Activated CD4-positive, alpha-beta T cell treated with anti-CD3 and anti-CD28 coated beads for 24 hours (primary cell): ENCODE measurements around the gene TMEM255B.

ENCODE experiments used
- DNase-seq, 2 donors: peaks; one replicate each; pipeline ENCODE4 v3.0.0-alpha.2; 2020; ENCODE audit warnings: low read depth in 2 of 2

TMEM255B gene

DNA sequence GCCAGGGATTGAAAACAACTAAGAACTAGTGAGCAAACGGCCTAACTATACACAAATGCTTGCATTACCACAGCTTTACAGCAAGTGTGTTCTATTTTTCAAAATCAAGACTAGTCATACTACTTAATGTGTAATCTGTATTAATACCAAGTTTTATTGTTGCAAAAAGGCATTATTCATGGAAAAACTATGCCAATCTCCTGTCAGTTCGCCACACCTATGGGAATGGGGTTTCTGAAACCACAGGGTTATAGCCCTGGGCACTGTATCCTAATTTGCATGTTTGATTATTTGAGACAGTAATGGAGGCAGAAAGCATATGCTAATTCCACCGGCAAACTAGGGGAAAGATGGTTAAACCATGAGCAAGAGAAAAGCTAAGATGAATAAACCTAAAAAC, 90.5 kb downstream of the TMEM255B start:
- DNase-seq = no peak

- DNase-seq = no peak
Observed at GRCh38 chr13:113849981-113850721, 91.1 kb downstream of the TMEM255B start.

DNA sequence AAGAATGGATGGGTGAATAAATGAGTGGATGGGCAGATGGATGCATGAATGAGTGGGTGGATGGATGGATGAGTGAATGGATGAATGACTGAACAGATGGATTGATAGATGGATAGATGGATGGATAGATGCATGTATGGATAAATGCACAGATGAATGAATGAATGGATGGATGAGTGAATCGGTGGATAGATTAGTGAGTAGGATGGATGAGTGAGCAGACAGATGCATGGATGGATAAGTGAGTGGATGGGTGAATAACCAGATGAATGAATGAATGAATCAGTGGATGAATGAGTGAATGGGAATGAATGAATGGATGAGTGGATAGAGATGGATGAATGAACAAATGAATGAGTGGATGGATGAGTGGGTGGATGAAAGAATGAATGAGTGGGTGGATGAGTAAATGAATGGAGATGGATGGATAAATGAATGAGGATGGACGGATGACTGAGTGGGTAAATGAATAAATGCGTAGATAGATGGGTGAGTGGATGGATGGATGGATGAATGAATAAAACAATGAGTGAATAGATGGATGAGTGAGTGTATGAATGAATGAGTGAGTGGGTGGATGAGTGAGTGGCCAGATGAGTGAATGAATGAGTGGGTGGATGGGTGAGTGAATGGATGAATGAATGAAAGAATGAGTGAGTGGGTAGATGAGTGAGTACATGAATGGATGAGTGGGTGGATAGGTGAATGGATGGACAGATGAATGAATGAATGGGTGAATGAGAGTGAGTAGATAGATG, 91.9 kb downstream of the TMEM255B start:
- DNase-seq = no peak

DNA sequence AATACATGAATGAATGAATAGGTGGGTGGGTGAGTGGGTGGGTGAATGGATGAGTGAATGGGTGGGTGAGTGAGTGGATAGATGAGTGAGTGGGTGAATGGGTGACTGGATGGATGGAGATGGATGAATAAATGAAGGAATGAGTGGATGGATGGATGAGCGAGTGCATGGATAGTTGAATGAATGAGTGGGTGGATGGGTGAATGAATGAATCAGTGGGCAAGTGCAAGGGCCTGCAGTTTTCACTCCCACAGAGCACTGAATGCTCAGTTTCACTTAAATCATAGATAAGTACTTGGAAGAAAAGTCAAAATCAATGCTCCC, 92.4 kb downstream of the TMEM255B start:
- DNase-seq = no peak

- DNase-seq = no peak
Observed at GRCh38 chr13:113851826-113852535, 93.0 kb downstream of the TMEM255B start.

DNA sequence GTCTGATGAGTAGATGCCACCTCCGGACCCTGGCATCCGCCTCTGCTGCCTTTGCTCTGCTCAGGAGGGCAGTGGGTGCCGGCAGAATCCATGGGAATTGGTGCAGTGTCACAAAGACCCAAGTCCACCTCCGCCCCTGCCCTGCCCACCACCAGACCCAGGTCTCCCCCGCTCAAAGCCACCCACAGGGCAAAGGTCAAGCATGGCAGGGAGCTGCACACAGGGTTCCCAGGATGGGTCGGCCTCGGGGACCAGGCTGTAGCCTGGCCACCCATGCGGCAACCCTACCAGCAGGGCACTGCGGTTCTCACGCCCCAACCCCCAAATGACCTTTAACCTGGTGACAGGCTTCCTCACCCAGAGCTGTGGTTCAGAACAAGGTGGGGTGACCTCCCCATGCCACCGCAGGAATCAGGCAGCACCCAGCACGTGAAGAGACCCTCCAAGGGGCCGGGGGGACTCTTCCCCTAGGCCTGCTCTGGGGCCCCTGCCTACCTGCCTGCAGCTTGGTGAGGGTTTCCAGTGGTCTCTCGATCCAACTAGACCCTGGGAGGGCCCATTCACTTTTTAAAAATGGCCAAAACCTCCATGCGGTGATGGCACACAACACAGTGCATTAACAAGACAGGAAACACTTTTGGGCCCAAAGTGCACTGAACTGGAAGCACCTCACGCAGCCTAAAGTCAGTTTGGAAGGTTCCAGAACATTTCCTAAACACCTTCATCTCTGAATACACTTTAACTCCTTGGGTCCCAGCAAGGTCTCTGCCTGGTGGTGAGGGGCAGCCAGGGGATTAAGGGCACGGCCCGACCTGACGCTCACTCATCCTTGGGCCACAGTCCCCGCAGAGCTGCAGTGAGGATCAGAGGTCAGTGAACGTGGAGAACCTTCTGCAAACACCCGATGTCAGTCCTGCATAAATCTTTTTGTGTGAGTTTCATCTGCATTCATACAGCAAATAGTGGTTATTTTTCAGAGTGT, 93.8 kb downstream of the TMEM255B start:
- DNase-seq = no peak

DNA sequence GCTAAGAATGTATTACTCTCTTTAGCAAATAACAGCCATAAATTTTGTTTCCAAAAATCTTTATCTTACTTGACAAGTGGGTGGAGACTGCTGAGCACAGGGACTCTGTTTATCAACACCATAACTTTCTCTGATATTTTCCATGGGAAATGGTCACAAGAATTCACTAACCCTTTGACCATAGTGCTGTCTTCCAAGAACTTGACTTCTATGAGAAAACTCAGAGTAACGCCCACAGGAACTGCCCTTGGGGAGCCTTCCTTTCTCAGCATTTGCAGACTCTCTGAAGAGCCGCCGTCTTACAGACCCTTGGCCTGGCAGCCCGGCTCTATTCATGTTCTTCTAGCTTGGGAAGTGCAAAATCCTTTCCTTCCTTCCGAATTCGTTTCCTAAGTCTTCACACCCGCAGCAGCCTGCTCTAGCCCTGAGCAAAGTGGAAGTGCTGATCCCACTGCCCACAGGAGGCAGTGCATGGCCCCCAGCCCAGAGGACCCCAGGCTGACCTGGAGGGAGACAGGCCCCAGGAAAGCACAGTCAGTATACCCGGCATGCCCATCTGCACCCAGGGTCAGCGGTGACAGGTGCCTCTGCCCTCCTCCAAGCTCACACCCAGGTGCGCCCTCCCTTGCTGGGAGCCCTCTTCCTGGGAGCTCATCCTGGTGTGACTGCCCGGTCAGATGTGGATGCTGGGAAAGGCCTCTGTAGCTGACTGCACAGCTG, 94.7 kb downstream of the TMEM255B start:
- no peak for DNase-seq

DNA sequence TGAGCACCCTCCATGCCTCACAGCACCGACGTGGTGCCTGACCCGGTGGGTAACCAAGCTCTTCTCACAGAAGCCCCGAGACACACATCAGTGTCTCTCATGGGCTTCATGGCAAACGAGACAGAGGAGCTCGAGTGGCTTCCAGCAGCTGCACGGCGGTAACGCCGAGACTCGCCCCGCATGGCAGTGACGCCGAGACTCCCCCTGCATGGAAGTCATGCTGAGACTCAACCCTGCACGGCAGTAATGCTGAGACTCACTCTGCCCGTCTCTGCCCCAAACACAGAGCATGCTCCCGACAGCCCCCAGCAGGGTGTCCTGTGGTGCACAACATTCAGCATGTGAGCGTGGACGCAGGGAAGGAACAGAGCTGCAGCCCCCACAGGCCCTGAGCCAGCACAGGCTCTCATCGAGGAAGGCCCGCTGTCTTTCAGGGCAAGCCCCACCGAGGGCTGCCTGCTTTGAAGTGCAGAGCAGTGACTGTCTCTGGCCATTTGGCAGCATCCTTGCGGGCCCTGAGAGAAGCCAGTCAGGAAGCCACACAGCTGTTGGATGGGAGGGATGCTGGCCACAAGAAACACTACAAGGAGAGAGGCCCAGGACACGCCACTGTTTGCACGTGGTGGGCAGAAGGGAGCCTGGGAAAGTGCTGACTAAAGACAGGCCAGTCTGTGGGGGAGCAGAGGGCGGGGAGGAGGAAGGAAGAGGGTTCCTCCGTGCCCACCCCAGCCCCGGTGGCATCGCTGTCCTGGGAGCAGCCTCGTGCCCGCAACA, 95.4 kb downstream of the TMEM255B start:
- no peak for DNase-seq

- DNase-seq = no peak
Observed at GRCh38 chr13:113855012-113855921, 96.2 kb downstream of the TMEM255B start.

GRCh38 chr13:113855931-113856715, 97.1 kb downstream of the TMEM255B start:
- DNase-seq = no peak

DNA sequence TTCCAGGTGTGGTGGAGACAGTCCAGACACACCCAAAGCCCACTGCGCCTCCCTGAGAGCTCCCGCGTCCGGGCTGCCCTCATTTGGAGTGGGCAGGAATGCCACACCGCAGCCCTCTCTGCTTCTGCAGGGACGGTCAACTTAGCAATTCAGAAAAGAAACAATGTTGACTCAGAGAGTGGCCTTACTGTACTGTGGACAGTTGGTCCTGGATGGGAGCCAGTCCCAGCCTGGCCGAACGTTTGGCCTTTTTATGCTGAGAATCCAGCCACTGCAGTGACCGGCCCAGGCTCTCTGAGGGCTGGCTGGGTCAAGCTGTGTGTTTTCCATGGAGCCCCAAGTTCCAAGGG, 97.7 kb downstream of the TMEM255B start:
- no peak for DNase-seq

GRCh38 chr13:113857531-113858195, 98.6 kb downstream of the TMEM255B start:
- no peak for DNase-seq

DNA sequence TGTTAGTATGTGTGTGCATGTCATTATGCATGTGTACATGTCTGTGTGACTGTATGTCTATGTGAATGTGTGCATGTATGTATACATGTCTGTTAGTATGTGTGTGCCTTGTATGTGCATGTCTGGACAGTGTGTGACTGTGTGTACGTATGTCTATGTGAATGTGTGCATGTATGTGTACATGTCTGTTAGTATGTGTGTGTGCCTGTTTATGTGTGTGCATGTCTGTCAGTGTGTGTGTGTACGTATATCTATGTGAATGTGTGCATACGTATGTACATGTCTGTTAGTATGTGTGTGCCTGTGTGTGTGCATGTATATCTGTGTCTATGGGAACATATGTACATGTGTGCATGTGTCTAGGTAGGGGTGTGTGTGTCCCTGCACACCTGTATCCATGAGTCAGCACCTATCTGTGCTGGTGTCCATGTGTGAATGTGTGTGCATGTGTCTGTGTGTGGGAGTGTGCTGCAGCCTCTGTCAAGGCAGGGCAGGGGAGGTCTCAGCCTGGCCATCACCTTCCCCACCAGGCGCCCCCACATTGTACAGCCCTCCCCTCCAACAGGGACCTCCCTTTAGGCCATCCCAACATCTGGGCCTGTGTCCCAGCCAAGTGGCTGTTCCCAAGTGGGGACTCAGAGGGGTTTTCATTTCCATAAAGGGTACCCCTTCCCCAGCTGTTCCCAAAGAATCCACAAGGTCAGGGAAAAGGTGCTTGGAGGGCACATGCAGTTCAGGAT, 100.5 kb downstream of the TMEM255B start:
- no peak for DNase-seq

- DNase-seq = no peak
Observed at GRCh38 chr13:113860051-113860664, 101.1 kb downstream of the TMEM255B start.

- no peak for DNase-seq
Observed at GRCh38 chr13:113860665-113861432, 101.8 kb downstream of the TMEM255B start.
